GM18499 (cell line): ENCODE measurements around the gene TRIO.

Source experiments
- ATAC-seq: cut with Tn5 transposase; IDR thresholded peaks from one replicate; pipeline ENCODE4 v1.9.1; 2021; ENCODE audit warnings: moderate number of reproducible peaks; ENCODE audit not compliant: insufficient read depth, unreplicated experiment

Gene TRIO

DNA sequence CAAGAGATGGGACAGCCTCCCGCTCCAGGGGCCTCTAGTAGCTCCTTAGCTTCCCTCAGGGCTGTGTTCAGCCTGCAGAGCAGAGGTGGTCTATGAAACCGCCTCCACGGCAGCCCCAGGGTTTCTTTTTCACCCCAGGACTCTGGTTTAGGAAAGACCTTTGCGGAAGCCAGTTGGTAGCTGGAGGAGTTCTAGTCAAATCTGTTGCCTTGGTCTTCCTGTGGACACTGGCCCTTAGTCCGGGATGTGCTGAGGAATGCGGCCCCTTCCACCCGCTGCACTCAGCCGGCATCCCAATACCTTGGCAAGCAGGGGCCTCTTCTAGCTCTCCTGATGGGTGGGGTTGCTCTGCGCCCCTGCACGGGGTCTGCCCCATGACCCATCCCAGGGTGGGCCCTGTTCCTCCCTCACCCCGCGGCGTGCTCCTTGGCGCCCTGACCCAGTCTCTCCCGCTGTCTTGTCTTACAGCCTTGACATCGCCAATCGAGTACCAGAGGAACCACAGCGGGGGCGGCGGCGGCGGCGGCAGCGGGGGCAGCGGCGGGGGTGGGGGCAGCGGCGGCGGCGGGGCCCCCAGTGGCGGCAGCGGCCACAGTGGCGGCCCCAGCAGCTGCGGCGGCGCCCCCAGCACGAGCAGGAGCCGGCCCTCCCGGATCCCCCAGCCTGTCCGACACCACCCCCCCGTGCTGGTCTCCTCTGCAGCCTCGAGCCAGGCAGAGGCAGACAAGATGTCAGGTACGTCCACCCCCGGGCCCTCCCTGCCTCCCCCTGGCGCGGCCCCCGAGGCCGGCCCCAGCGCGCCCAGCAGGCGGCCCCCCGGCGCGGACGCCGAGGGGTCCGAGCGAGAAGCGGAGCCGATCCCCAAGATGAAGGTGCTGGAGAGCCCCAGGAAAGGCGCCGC lies 344.1 kb downstream of the TRIO start:
- ATAC-seq: no peak

DNA sequence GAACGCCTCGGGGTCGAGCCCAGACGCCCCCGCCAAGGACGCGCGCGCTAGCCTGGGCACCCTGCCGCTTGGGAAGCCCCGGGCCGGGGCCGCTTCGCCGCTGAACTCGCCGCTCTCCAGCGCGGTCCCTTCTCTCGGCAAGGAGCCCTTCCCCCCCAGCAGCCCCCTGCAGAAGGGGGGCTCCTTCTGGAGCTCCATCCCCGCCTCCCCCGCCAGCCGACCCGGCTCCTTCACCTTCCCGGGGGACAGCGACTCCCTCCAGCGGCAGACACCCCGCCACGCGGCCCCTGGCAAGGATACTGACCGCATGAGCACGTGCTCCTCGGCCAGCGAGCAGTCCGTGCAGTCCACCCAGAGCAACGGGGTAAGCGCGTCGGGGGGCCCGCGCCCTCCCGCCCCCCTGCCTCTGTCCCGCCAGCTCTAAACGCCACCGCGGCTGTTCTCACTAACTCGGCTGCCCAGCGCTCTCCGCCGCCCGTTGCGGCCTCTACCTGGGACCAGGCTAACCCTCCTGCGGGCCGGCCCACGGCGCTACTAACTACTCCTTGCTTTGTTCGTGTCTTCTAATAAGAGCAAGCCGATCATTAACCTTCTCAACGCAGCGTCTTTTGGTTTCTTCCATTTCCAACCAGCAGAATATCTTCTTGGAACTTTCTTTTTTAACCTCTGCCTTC lies 344.9 kb downstream of the TRIO start:
- ATAC-seq: no peak

DNA sequence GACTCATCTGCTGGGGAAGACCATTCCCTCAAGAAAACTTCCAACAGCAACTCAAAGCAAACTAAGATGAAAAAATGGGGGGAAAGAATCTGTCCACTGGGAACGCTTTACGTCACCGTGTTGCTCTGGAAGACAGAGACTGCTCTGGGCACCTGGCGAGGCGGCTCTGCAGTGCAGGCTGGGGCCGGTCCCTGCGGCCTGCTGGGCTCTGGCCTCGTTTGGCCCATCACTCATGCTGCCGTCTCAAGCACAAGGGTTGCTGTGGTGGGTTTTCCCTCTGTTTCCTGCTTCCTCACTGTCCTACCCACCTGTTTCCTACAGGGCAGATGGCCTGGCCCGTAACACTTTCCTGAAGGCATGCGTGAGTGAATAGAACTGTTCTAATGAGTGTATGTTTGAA lies 345.6 kb downstream of the TRIO start:
- ATAC-seq: no peak

DNA sequence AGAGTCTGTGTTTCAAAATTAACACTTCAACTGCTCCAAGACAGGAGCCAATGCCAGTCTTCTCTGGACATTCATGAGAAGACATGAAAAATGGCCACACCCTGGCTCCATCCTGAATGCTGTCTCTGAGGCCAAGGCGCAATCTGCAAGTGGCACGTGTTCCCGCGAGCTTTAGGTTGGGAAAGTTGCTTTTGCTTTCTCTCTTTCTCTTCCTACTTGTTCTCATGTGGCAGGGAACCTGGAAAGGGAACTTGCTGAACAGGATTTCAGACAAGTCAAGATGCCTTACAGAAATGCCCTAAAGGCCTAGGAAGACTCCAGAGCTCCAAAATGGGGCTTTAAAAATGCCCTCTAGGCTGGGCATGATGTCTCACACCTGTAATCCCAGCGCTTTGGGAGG lies 346.5 kb downstream of the TRIO start:
- no peak for ATAC-seq

DNA sequence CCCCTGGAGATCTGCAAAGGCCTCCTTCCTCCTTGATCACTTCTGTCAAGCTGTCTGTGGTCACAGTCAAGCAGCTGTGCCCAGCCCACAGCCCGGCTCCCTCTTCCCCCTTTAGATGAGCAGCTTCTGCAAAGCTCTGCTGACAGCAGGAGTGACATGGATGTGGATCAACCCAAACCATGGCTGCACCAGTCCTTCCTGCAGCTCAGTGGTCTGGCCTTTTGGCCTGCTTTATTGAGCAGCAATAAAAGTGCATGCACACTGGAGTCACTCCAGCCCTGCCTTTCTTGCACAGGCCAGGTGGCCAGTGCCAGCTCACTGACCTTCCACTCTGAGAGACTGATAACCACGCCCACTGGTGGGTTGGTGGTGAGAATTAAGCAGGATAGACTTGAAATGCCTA lies 347.2 kb downstream of the TRIO start:
- no peak for ATAC-seq

DNA sequence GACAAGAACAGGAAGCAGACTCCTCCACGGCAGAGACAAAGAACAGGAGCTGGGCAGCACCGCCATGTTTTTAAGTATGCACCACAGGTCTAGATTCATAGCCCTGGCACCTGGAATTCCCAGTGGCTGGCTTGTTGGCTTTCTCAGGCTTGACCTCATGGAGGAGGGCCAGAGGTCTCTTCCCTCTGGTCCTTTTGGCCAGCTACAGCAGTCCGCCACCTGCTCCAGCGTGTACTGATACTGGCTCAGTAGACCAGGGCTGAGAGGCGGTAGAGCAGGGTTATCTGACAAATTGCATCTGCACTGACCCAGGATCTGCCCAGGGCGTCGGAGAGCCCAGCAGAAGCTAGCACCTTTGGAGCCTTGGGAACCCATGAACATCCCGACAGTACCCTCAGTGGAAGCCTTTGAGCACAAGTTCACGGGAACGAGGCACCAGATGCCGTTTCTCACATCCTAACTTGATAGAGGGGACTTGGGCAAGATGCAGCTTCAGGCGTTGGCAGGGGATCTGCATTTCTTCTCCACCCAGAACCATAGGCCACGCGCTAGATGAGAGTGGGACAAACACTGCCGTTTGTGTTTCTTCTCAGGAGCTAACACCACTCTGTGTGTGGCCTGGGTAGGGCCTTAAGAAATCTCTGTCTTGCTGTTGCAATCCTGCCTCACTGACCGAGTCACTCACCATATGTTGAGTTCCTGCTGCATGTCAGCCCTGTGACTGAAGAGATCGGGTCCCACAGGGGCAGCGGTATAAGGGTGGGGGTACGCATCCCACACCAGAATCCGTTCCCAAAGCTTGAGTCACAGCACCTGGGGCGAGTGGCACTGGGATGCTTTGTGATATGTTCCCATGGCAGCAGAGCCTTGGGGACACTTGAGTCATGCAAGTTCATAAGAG lies 348.1 kb downstream of the TRIO start:
- no peak for ATAC-seq

DNA sequence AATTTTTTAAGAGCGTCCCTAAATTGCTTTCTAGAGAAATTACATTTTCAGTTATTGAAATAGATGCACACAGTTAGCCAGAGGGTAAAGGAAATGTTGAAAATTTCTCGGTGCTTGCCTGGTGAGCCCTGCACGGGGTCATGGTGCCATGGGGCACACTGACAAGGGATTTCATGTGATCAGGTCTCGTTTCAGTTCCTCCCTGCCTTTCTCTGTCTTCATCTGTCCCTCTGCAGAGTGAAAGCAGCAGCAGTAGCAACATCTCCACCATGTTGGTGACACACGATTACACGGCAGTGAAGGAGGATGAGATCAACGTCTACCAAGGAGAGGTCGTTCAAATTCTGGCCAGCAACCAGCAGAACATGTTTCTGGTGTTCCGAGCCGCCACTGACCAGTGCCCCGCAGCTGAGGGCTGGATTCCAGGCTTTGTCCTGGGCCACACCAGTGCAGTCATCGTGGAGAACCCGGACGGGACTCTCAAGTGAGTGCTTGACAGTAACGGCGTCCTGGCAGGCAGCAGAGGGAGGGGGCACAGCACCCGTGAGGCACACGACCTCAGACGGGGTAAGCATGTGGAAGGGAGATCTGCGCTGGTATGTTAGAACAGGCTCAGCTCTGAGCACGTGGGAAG lies 349.3 kb downstream of the TRIO start:
- no peak for ATAC-seq

DNA sequence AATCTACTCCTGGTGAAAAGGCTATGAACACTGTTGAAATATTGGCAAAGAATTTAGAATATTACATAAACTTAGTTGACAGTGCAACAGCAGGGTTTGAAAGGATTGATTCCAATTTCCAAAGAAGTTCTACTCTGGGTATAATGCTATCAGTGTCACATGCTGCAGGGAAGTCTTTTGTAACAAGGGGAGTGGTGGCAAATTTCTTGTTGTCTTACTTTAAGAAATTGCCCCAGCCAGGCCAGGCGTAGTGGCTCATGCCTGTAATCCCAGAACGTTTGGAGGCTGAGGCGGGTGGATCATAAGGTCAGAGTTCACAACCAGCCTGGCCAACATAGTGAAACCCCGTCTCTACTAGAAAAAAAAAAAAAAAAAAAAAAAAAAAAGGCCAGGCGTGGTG lies 352.2 kb downstream of the TRIO start:
- ATAC-seq: no peak

DNA sequence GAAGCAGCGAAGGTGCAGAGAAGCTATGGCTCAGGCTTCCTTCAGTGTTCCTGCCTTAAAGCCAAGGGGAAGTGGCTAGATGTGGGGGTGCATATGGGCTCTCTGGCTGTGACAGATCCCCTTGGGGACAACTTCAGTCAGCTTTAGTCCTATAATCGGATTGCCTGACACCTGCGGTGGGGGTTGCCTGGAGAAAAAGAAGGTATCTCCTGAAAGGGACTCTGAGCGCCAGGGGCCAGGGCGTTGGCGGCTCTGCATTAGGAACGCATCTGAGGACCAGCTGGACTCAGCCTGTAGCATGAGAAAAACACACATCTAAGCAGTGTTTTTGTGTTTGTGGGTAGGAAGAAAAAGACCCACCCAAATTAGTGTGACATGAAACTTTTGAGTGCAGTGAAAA lies 354.2 kb downstream of the TRIO start:
- no peak for ATAC-seq

DNA sequence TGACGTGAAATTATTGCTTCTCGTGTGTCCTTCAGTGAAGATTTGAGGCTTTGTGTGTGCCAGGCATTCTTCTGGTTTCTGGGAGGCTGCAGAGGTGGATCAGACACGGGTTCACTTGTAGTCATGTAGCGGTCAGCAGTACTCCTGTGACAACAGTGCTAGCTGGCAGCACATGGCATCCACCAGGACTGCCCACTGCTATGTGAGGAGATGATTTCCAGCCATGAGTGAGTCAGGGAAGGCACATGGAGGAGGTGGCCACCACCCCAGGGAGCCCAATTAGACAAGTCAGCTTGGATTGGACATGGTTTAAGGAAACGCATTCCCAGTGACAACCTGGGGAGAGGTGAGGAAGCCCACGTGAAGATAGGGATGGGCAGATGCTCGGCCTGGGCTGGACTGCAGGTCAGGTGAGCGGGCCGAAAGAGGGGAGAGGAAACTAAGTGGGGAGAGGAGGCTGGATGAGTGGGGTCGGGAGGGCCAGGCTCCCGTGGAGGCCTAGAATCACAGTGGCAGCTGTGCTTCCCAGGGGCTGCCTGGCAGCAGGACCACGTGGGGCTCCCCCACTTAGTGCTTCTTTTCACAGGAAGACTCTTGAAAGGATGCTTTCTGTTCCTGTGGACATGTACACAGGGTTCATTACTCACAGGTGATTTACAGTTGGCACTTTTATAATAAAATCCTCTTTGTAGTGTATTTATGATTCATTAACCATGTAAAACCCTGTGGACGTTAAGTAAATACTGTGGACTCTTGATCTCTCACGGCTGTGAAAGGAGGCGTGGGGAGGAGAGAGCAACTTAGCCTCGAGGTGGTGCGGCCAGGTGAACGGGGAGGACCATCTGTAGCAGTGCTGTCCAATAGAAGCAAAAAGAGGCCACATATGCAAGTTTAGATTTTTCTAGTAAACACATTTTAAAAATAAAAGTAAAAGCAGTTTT lies 358.5 kb downstream of the TRIO start:
- ATAC-seq: no peak

DNA sequence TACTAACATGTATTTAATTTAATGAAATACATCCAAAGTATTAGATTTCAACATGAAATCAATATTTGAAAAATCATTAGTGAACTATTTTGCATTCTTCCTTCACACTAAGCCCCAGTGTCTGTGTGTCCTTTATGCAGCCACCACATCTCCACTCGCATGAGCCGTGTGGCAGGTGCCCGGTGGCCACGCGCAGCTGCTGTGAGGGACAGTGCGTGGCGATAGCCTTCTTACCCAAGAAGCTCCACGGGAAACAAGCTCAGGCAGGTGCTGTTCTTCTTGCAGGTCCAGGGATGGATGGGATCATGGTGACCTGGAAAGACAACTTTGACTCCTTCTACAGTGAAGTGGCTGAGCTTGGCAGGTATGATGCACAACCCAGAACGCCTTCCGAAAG lies 359.1 kb downstream of the TRIO start:
- ATAC-seq: no peak

DNA sequence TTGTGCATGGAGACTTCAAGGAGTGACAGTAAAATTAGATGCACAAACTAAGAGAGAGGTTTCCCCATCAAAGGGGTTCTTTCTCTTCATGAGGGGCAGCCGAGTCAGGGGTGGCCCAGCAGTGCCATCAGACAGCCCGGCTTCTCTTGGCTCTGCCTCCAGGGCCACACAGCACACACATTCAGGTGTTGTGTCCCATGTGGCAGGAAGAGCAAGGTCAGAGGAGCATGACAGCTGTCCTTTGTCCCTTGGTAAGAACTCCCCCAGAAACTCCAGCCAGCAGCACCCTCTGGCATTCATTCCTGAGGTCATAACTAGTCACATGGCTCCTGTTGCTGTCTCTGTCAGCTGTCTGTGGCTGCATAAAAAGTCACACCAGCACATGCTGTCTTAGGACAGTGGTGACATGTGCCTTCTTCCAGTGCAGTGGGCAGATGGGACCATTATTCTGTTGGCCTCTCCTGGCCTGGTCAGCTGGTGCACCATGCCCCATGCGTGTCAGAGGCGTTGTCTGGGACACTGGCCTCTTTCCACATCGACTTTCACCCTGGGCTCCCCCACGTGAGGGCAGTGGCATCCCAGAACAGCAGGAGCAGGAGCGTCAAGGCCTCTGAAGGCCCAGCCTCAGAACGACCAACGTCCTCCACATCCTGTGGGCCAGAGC lies 360.0 kb downstream of the TRIO start:
- ATAC-seq: no peak

DNA sequence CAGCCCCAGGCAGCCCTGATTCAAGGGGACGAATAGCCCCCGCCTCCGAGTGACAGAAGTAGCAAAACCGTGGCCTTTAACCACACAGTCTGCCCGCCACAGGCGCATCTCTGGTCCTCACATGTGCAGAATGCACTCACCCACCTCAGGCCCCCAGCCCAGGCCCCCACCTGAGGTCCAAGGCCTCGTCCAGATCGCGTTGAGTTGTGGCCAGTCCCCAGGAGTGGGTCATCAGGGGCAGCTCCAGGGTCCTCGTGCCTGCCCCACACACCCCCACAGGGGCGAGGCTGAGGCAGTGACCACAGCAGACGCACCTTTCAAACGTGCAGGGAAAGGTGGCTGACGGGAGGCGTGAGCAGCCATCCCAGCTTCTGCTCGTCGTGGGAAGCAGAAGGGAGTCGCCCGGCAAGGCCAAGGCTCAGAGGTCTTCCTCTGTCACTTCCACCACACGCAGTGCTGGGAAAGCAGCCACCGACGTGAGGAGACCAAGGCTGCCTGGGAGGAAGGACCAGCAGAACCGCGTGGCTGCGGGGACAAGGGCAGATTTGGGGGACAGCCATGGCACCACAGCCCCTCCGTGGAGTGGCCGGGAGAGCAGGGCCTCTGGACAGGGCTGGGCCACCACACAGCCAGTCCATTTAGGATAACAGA lies 360.7 kb downstream of the TRIO start:
- no peak for ATAC-seq

DNA sequence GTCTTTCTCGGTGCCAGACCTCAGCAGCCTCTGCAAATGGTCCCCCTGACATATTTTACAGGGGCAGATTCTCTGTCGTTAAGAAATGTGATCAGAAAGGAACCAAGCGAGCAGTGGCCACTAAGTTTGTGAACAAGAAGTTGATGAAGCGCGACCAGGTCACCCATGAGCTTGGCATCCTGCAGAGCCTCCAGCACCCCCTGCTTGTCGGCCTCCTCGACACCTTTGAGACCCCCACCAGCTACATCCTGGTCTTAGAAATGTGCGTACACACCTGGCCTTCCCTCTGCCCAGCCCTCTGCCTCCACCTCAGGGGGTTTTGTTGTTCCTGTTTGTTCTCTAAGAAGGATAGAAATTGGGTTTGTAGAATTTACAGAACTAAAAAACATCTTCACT lies 361.2 kb downstream of the TRIO start:
- no peak for ATAC-seq

DNA sequence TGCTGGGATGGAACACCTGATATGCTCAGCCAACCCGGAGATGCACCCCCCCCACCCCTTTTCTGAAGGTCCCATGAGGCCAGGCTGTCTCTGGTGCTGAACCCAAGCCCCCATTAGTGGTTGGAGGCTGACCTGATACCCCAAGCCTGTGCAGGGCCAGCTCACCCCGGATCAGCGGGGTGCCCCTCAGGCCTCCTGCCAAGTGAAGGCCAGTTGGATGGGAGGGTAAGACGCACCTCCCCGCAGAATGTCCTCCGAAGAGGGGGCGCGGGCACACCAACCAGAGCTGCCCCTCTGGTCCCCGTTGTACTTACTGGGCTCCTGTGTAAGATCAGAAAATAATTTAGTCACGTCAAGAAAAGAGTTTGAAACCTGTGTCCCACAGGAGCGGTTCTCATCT lies 361.7 kb downstream of the TRIO start:
- ATAC-seq: no peak

DNA sequence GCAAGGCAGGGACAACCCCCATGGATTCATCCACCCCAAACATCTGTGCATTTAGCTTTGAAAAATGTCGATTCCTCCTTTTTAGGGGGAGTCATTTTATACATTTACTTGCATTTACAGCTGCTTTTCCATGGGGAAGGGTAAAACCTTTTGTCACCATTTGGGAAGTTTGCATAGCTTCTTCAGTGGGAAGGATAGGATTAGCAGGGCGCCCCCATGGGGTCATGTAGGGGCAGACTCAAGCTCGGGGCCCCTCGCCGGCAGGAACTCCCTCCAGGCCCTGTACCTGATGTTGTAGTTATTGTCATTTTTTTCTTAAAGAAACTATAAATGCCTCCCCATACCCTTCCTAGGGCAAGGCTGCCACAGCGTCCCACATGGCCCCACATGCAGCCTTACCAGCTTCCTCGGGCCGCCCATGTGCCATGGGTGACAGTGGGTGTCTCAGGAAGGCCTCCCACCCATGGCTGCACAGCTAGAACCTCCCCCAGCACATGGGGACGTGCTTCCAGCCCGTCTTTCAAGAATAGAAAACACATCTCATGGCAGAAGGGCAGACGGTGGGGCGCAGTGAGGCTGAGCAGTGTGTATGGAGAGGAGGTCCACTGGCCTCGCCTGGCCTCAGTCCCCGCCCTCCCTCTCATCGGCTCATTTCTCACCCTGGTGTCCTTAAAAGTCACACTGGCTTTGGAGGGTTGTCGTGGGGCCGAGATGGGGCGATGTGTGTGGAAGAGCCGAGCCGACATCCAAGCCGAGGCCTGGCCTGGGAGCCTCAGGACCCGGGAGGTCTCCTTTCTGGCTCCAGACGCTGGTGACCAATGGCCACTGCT lies 362.4 kb downstream of the TRIO start:
- no peak for ATAC-seq

DNA sequence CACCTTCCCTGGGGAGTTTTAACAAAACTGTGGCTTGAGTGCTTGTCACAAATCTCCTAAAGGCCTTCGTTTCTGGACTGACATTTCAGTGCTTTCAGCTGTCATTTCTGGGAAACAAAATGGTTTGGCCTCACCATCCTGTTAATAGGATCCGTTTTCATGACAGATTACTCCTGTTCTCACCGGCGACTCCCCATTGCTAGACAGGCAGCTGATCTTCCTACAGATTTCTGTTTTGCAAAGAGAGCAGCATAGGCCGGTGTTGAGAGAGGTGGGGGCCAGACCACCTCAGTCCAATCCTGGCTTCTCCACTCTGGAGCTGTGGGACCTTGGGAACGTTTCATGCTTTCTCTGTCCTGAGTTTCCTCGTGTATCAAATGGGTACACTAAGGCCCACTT lies 363.0 kb downstream of the TRIO start:
- no peak for ATAC-seq

DNA sequence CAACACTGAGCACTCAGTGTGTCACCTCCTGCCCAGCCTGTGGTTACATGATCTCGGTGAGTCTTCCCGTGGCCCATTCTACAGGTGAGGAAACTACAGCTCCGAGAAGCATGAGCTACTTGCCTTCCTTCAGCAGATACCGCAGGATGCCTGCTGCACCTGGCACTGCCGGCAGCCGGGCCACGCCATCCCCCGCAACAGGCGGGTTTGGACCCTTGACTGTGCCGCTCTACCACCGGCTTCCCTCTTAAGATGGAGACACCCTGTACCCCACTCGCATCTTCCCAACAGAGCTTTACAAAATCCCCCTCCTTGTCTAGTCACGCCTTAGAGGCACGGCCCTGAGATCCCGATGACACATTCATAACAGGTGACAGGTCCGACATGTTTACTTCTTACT lies 363.5 kb downstream of the TRIO start:
- ATAC-seq: no peak
